Activated T-cell treated with anti-CD3 and anti-CD28 coated beads for 4 hours (primary cell): ENCODE results near the gene IL36RN.

Source experiments
- DNase-seq: peaks from one replicate; pipeline ENCODE4 v3.0.0-alpha.2; 2020

IL36RN gene

GRCh38 chr2:113058998-113059960, at the start of gene IL36RN:
IL36RN (plus strand) TSS chr2:113059198; CDS start chr2:113059439, 241 bp downstream.
- DNase-seq, result no peak

DNA sequence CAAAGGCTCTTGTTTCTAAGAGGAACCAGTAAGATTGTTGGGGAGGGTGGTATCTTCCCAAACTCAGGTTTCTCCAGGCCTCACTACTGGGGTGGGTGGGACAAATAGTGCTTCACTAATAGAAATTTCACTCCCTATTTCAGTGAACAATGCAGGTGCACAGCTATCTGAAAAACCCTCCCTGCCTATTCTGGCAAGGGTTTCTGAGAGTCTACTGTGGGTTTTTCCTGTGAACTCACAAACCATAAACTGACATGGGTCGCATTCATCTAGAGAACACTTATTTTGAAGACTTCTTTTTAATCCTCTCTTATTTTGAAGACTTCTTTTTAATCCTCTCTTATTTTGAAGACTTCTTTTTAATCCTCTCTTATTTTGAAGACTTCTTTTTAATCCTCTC, 49.4 kb upstream of the IL36RN start:
- DNase-seq, result no peak

GRCh38 chr2:113010088-113010487, 48.9 kb upstream of the IL36RN start:
- DNase-seq, result no peak

- no peak for DNase-seq
Measured at GRCh38 chr2:113011108-113011507, 47.9 kb upstream of the IL36RN start.

DNA sequence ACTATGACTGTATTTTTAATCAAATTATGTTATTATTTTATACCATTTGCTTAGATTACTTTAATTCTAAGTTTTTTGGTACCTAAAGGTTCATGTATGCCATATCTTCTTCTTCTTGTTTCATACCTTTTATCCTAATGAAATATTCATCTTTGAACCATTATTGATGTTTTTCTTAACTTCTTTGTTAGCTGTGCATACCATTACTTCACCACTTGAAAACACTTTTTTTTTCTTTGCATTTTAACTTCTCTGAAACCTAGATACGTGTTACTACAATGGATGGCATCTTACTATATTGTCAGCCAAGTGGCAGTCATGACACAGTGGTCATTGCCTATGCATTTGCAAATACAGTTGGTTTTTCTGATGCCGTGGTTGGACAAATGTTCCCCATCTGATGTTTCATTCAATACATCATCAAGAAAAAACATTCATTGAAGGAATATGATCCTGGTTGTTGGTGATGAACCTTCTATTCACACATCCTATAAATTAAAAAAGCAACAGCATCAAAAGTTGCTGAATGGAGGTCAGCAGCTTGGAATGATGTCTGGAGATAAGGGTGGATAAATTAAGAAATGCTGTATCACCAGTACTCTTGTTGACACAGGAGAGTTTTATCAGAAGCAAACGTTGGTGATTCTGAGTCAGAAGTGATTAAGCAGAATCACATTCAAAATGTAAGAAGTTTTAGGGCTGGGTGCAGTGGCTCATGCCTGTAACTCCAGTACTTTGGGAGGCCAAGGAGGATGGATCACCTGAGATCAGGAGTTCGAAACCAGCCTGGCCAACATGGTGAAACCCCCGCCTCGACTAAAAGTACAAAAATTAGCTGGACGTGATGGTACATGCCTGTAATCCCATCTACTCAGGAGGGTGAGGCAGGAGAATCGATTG, 46.3 kb upstream of the IL36RN start:
- no peak for DNase-seq

- DNase-seq, result no peak
Measured at GRCh38 chr2:113013336-113013661, 45.7 kb upstream of the IL36RN start.

DNA sequence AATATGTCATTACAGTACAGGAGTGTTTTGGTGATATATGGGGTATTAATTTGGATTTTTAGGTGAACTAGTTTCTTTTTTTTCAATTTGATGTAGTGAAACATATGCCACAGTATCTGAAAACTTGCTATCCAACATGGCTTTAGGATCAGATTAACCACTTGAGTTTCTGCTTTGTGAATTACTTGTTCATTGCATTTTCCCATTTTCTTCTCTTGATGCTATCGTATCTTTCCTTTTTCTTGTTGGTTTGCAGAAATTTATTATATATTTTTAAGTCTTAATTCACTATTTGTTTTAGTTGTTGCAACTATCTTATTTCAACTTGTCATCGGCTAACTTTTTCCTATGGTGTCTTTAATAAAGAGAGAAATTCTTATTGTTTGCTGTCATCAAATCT, 44.9 kb upstream of the IL36RN start:
- no peak for DNase-seq

GRCh38 chr2:113015042-113015441, 44.0 kb upstream of the IL36RN start:
- no peak for DNase-seq

- DNase-seq, result no peak
Measured at GRCh38 chr2:113015655-113016054, 43.3 kb upstream of the IL36RN start.

DNA sequence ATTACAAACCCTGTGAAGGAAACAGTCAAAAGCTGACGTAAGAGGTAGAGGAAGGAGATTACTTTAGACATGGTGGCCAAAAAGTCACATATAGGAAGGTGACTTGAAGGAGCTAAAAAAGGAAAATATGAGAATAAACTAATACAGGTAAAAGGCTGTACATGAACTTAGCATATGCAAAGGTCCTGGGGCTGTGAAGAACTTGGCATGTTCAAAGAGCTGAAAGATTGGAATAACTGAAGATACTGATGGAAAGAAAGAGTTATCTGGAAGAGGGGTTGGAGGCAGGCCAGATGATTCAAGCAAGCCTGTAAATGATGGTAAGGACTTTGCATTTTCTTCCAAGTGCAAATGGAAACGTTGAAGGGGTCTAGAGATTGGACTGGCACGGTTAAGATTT, 40.5 kb upstream of the IL36RN start:
- DNase-seq, result no peak

DNA sequence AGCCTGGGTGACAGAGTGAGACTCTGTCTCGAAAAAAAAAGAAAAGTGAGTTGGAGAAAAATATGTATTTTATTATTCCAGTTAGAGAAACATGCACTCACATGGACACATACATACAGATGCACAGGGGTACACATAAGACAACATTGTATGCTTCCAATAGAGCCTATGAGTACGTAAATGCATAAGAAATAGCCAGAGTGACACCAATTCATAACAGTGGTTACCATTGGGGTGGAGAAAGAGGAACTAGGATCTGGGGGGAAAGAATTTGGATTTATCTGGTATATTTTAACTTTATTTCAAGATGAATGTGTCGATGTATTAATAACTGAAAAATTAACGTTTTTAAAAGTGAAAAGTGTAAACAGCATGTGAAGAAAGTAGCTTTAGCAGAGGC, 37.7 kb upstream of the IL36RN start:
- DNase-seq, result no peak

GRCh38 chr2:113024764-113025163, 34.2 kb upstream of the IL36RN start:
- DNase-seq, result no peak

DNA sequence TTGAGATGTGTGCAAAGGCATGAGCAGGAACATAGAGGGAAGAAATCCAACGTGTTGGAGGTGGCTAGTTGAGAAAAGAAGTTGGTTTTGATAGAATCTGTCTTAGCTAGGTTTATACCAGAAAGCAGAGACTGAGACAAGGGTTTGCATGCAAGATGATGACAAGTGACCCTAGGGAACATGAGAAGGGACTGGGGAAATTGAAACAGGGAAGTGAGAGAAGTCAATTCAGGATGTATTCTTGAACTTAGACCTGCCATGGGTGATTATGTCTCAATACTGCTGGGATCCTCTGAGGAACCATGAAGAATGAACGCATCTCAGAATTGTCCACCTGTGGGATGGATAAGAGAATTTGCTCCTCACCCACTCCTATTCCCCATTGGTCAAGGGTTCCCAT, 33.3 kb upstream of the IL36RN start:
- DNase-seq, result no peak

DNA sequence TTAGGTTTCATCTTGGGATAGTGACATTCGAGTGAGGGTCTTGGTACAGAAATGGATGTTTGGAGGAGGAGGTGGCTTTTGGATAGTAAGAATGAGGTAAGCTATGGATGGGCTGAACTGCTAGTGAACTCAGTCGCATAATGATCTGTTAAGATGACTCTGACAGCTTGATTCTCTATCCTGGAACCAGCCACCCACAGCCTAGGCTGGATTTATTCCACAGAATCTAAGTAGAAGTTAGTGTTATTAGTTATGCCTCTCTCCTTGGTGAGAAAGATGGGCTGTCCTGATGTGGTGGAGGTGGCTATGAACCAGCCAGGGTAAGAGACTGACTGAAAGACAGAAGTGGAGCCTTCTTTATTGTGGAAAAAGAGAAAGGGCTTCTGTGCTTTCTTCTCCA, 31.3 kb upstream of the IL36RN start:
- DNase-seq, result no peak

DNA sequence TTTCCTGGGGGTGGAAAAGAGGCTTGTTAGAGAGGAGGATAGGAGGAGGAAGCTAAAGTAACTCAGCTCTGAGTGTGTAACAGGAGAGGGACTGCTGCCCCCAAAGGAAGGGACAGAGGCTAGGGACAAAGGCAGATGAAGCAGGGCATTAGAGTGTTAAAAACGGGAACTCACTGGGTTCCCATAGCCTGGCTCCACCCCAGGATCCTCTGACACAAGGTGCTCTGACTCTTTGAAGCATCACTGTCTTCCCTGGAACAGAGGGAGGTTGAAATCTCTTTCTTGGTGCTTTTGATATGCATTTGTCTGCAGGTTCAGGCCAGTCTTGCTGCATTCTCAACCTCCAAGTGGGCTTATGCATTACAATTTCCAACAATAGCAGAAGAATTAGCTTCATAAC, 30.9 kb upstream of the IL36RN start:
- no peak for DNase-seq

- DNase-seq, result no peak
Measured at GRCh38 chr2:113032737-113033136, 26.3 kb upstream of the IL36RN start.

DNA sequence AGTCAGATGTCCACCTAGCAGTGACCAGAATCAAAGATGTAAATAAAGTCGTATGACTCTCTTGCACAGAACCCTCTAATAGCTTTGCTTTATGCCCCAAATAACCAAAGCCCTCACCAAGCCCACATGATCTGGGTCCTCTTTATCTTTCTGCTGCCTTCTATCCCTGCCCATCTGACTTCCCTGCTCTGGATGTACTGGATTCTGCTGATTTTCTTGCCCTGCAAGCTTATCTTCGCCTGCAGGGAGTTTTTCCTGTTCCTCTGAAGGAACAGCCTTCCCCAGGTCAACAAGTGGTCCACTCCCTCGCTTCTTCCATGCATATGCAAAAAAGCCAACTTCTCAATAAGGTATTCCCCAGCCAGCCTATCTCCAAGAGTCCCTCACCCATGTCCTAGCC, 25.0 kb upstream of the IL36RN start:
- DNase-seq, result no peak

- no peak for DNase-seq
Measured at GRCh38 chr2:113036763-113037162, 22.2 kb upstream of the IL36RN start.

- no peak for DNase-seq
Measured at GRCh38 chr2:113038291-113038690, 20.7 kb upstream of the IL36RN start.

- DNase-seq, result no peak
Measured at GRCh38 chr2:113039158-113039557, 19.8 kb upstream of the IL36RN start.

DNA sequence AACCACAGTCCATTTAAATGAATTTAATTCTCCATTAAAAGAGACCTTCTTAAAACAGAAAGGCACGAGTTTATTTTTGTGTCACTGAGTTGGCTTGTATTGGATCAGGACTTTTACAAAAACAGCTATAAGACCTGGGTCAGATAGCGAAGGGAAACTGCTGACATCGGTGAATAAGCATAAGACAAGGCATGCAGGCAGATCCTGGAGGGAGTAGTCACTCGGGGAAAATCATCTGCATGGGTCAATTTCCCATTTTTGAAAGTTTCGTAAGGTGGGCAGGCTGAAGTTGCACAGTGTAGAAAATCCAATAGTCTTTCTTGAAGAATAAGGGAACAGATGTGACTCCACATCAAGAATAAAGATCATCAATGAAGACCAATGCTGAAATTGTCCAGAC, 19.3 kb upstream of the IL36RN start:
- no peak for DNase-seq

DNA sequence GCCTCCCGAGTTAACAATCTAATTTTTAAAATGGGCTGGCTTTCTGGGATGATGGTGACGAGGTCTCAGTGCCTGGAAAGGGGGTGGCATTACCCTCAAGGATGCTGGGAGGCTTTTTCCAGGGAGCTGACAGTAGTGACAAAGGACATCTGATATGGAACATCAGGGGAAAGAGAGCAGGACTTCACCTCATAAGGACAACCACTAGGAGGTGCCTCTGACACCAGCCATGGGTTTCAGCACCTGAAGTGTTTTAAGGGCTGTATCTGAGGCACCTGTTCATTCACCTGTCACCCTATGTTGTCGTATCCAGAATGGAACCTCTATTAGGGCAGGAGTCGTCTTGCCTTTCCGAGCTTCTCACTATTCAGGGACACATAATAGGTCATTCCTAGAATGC, 17.1 kb upstream of the IL36RN start:
- no peak for DNase-seq

- DNase-seq, result no peak
Measured at GRCh38 chr2:113046465-113046864, 12.5 kb upstream of the IL36RN start.
